ENCODE measurements around the gene VMP1.
"Not testable (repeated sequence)": the region's sequence is repeated elsewhere in the genome, so short reads cannot be mapped to it uniquely, and the experiment has no call there.

The VMP1 gene

GRCh38 chr17:59756236-59756818 lies 48.9 kb downstream of the VMP1 start:
- no peak for DNase-seq

- DNase-seq: no peak
Observed at GRCh38 chr17:59757043-59757442, 49.6 kb downstream of the VMP1 start.

GRCh38 chr17:59757470-59757869 lies 50.0 kb downstream of the VMP1 start:
- no peak for DNase-seq

- no peak for DNase-seq
Observed at GRCh38 chr17:59757881-59758385, 50.5 kb downstream of the VMP1 start.

- DNase-seq: not testable (repeated sequence)
Observed at GRCh38 chr17:59758998-59759651, 51.7 kb downstream of the VMP1 start.

- no peak for DNase-seq
Observed at GRCh38 chr17:59760160-59760559, 52.7 kb downstream of the VMP1 start.

GRCh38 chr17:59761385-59762048 lies 54.1 kb downstream of the VMP1 start:
- no peak for DNase-seq

- no peak for DNase-seq
Observed at GRCh38 chr17:59762049-59762823, 54.8 kb downstream of the VMP1 start.

GRCh38 chr17:59762824-59763374 lies 55.4 kb downstream of the VMP1 start:
- no peak for DNase-seq

- DNase-seq: no peak
Observed at GRCh38 chr17:59763861-59764260, 56.4 kb downstream of the VMP1 start.

- no peak for DNase-seq
Observed at GRCh38 chr17:59764292-59764741, 56.9 kb downstream of the VMP1 start.

GRCh38 chr17:59765038-59765437 lies 57.6 kb downstream of the VMP1 start:
- DNase-seq: no peak

- no peak for DNase-seq
Observed at GRCh38 chr17:59766491-59766890, 59.0 kb downstream of the VMP1 start.

- DNase-seq: no peak
Observed at GRCh38 chr17:59767176-59767575, 59.7 kb downstream of the VMP1 start.

- DNase-seq: no peak
Observed at GRCh38 chr17:59769887-59770286, 62.4 kb downstream of the VMP1 start.

GRCh38 chr17:59771093-59771492 lies 63.6 kb downstream of the VMP1 start:
- no peak for DNase-seq

GRCh38 chr17:59775786-59776350 lies 68.4 kb downstream of the VMP1 start:
- no peak for DNase-seq

- DNase-seq: no peak
Observed at GRCh38 chr17:59776577-59776976, 69.1 kb downstream of the VMP1 start.

GRCh38 chr17:59777033-59777432 lies 69.6 kb downstream of the VMP1 start:
- DNase-seq: no peak

- no peak for DNase-seq
Observed at GRCh38 chr17:59778996-59779395, 71.5 kb downstream of the VMP1 start.

GRCh38 chr17:59779521-59779920 lies 72.1 kb downstream of the VMP1 start:
- DNase-seq: no peak

- DNase-seq: not testable (repeated sequence)
Observed at GRCh38 chr17:59780548-59780947, 73.1 kb downstream of the VMP1 start.
